Uterus (tissue), 2 donors: Measurements from ENCODE around the gene TRUB1.

Experiments
- POLR2A ChIP-seq, 2 donors: fragments of 450-650 bp; IDR thresholded peaks; one replicate each; pipeline ENCODE4 v1.6.1; 2016; ENCODE audit warnings: antibody characterized with exemption in 2 of 2, mild to moderate bottlenecking in 1 of 2, moderate library complexity in 1 of 2
- TF ChIP-seq, protein P1 (sequence below), 4 experiments: fragments of 200-600 bp in 2 of 4; fragments of 450-650 bp in 2 of 4; sonication (generic) in 2 of 4; IDR thresholded peaks; one replicate each; pipeline ENCODE4 v1.5.1; 2016 to 2019; ENCODE audit warnings: antibody characterized with exemption in 4 of 4, mild to moderate bottlenecking in 2 of 4, moderate library complexity in 1 of 4

DNA sequence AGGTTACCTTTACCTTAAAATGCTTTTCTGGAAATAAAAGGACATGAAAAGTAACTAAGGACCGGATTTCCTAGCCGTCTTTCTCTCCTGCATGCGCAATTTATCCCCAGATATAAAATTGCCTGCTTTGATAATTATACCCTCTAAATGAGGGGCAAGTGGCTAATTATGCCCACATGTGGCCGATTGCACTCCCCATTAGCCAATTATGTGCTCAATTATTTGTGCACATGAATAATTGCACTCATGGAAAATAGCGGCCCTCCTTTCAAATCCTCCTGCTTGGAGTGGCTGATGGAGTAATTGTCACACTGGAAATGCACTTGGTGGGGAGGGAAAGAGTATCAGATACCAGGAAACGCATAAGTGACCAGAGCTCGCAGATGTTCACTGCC is 88.7 kb downstream of the TRUB1 start:
- no peak for TF ChIP-seq POLR2A (IDR thresholded peaks at IDR 0.05)
- TF ChIP-seq, protein P1, sequence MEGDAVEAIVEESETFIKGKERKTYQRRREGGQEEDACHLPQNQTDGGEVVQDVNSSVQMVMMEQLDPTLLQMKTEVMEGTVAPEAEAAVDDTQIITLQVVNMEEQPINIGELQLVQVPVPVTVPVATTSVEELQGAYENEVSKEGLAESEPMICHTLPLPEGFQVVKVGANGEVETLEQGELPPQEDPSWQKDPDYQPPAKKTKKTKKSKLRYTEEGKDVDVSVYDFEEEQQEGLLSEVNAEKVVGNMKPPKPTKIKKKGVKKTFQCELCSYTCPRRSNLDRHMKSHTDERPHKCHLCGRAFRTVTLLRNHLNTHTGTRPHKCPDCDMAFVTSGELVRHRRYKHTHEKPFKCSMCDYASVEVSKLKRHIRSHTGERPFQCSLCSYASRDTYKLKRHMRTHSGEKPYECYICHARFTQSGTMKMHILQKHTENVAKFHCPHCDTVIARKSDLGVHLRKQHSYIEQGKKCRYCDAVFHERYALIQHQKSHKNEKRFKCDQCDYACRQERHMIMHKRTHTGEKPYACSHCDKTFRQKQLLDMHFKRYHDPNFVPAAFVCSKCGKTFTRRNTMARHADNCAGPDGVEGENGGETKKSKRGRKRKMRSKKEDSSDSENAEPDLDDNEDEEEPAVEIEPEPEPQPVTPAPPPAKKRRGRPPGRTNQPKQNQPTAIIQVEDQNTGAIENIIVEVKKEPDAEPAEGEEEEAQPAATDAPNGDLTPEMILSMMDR (IDR thresholded peaks at IDR 0.05) = no peak
